Right lobe of liver (tissue), 4 donors: ENCODE data around the gene DTHD1.

Experiments
- CTCF ChIP-seq, 4 donors: fragments of 200-600 bp in 3 of 4; fragments of 450-650 bp in 1 of 4; IDR thresholded peaks; one replicate each; pipeline versions ENCODE4 v1.5.1 to v1.8.0; 2016 to 2022; ENCODE audit warnings: antibody characterized with exemption in 4 of 4, mild to moderate bottlenecking in 2 of 4
- POLR2A ChIP-seq: fragments of 450-650 bp; IDR thresholded peaks from one replicate; pipeline ENCODE4 v1.6.1; 2017; ENCODE audit warnings: antibody characterized with exemption, mild to moderate bottlenecking
- donor health status: DM: no; HTN: no; CAD: no.
- donor health status: DM: no; HTN: no; CAD: no.
- donor health status: DM: no; HTN: yes; CAD: no.

DNA sequence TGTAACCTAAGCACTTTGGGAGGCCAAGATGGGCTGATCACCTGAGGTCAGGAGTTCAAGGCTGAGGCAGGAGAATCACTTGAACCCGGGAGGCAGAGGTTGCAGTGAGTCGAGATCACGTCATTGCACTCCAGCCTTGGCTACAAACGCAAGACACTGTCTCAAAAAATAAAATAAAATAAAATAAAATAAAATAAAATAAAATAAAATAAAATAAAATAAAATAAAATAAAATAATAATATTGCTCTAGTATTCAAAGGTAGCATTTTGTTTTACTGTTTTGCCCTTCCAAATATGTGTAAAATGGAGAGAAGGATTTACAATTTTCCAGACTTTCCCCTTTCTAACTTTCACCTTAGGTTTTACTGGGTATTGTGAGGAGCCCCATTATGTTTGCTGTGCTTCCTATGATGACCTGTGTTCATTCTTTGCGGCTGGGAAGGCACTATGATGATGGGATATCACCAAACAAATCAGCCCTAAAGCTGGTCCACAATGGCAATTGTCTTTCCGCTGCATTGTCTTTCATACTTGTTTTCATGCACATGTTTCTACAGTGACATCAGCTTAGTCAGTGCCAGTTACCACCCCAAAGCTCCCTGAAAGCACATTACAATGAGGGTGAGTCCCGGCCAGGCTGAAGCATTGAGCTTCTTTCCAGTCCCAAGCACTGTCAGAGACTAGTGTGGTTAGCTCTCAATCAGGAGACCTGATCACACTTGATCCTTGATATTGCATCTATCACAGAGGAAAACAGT lies 50.8 kb downstream of the DTHD1 start:
- TF ChIP-seq CTCF (IDR thresholded peaks at IDR 0.05) (no peak), POLR2A (no peak)
